Right renal cortex interstitium (tissue), 3 donors: ENCODE measurements around the gene GPANK1. TPM values are rescaled to one million over a fixed set of nuclear protein-coding genes. Genes with fewer than 3 reads are reported as not detected.

Experiments used
- DNase-seq, 3 donors: peaks; one replicate each; pipeline ENCODE4 v3.0.0-alpha.2; 2013; ENCODE audit warnings: low read depth in 3 of 3, low spot score in 2 of 3
- polyA plus RNA-seq, 3 donors: library from polyadenylated mRNA; unstranded; fragments of 120-200 nt; gene quantifications; one replicate each; pipeline ENCODE4 v1.2.1, GENCODE V29; 2013; ENCODE audit not compliant: insufficient read length in 3 of 3

Gene GPANK1
- polyA plus RNA-seq, 3 donors = 29.5 to 31.0 (median 30.8) TPM

DNA sequence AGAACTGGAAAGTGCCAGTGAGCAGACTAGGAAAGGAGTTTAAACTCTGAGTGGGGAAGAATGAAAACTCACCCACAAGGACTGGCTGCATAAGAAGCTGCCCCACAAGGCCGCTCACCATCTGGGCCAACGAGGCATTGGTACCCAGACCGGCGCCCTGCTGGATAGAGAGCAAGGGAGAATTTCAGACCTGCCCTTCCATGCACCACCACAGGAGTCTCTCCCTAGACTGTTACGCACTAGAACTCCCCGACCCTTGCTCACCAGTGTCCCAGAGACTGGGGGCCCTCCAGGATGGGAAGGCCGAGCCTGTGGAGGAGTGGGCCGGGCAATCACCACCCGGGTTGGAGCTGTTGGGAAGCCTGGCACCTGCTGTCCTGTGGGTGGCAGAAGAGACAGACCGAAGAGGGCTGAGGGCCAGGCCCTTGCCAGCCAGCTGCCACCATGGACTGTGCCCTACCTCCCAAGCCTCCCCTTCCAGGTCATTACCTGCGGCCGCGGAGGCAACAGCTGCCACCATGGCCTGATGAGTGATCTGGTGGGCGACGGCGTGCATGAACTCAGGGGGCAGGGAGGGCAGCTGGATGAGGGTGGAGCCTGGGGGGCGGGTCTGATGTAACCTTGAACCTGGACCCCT lies 20.9 kb downstream of the GPANK1 start:
- DNase-seq = no peak

DNA sequence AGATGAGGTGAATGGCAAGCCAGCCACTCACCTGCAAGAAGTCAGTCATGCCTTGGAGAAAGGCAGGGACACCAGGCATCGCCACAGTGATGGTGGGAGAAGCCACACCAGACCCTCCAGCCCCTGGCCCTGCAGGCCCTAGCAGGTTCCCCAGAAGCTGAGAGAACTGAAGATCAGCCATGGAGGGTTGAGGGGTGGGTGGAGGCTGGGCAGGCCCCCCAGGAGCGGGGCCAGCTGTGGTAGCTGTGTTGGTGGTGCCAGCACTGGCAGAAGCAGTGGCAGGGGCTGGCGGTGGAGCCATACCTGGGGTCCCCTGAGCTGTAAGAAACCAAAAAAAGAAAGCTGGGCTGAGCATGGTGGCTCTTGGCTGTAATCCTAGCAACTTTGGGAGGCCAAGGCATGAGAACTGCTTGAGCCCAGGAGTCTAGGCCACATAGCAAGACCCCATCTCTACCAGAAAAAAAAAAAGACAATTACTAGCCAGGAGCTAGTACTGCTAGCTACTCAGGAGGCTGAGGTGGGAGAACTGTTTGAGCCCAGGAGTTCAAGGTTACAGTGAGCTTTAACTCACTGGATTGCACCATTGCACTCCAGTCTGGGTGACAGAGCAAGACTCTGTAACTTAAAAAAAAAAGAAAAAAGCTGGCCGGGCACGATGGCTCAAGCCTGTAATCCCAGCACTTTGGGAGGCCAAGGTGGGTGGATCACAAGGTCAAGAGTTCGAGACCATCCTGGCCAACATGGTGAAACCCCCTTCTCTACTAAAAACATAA lies 21.8 kb downstream of the GPANK1 start:
- DNase-seq = no peak

DNA sequence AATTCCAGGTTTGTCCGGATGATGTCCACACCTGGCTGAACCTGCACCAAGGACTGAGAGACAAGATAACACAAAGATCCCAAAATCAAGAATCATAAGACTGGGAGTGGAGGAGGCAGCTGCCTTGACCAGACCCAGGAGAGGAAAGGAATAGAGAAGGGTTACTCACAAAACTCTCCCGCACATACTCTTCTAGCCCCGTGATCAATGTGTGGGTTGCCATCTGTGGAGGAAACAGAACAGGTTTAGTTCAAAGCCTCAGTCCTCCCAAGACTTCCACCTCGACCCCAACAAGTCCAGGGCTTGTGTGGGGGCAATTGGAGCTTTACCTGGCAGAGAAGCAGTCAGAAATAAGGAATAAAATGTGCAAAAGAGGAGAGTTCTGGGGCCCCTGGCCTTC lies 23.4 kb downstream of the GPANK1 start:
- DNase-seq = no peak

DNA sequence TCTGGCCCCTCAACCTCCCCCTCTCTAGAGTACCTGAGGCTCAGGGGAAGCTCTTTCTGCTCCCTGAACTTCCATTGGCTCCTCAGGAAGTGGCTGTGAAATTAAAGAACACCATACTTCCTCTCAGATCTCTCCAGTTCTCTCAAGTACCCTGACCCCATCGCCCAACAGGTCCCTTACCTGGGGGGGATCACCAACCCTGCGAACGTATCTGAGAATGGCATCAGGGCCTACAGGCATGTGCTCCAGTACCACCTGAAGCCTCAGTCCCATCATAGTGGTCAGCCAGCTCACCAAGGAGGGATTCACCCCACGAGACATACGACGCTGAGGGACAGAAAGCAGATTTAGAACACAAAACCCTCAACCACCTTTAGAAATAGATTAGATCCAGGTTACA lies 24.2 kb downstream of the GPANK1 start:
- no peak for DNase-seq

DNA sequence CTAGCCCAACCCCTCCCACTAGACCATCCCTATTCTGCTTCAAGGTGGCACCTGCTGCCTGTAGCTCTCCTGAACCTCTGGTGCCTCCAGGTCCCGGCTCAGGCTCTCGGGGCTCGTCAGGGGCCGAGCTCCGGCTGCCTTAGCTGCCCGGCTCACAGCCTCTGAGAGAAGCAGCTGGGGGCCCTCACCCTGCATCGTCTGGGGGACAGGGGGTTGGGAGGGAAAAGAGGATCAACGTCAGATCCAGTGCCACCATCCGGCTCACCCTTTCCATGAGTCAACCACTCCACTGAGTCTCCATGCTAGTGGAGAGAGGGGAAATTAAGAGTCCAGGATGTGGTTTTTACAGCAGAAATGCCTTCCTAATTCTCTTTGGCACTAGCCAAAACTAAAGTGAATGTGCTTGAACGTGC lies 25.3 kb downstream of the GPANK1 start:
- DNase-seq = no peak

- DNase-seq = no peak
These were observed 25.8 kb downstream of the GPANK1 start for GRCh38 chr6:31639043-31639442.

DNA sequence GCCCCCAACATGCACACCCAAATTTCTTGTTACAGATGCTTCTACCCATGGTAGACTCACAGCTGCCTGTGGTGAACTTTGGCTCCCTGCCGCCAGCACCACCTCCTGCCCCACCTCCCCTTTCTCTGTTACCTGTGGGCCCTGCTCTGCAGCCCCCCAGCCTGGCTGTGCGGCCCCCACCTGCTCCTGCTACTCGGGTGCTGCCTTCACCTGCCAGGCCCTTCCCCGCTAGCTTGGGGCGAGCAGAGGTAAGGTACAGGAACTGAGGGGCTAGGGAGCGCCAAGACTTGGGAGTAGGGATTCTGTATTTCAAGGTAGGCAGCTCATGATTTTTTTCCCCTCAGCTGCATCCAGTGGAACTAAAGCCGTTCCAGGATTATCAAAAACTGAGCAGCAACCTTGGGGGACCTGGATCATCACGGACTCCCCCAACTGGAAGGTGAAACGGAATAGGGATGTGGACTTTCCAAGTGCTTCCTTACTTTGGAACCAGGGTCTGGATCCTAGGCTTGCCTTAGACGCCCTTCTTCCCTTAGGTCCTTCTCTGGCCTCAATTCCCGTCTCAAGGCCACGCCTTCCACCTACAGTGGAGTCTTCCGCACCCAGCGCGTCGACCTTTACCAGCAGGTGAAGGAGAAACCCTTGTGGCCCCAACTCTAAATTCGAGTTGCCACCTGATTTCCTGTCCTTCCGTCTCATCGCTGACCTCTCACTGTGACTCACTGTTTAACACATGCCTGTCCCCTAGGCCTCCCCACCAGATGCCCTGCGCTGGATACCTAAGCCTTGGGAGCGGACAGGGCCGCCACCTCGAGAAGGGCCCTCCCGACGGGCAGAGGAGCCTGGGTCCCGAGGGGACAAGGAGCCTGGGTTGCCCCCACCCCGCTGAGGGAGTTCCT lies 27.9 kb downstream of the GPANK1 start:
- DNase-seq = no peak

DNA sequence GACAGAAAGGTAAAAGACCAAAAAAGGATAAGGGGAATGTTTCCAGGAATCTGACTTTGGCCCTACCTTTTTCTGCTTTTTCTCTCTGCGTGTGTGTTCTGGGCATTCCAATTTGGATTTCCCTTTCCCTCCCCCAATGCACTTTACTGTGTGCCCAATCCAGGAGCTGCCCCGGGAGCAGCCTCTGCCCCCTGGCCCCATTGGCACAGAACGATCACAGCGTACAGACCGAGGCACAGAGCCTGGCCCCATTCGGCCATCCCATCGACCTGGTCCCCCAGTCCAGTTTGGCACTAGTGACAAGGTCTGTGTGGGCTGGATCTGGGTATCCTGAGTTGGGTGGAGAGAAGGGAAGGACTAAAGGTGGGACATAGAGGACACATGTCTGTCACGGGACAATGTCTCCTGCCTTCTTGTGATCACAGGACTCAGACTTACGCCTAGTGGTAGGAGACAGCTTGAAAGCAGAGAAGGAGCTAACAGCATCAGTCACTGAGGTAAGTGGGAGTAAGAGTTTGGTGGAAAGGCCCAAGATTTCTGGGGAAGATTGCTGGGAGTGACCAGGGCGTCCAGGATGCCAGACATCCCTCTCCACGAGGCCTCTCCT lies 29.7 kb downstream of the GPANK1 start:
- no peak for DNase-seq

DNA sequence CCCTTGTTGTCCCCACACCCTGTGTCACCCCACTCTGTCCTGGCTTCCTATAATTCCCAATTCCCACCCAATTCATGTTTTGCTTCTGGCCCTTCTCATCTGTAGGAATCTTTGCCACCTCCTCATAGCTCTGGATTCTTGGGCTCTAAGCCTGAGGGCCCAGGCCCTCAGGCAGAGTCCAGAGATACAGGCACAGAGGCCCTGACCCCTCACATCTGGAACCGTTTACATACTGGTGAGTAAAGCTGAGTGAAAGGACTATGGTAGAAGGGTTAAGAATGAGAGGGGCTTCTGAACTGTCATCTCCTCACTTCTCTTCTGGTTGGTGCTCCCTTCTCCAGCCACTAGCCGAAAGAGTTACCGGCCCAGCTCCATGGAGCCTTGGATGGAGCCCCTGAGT lies 30.7 kb downstream of the GPANK1 start:
- no peak for DNase-seq

DNA sequence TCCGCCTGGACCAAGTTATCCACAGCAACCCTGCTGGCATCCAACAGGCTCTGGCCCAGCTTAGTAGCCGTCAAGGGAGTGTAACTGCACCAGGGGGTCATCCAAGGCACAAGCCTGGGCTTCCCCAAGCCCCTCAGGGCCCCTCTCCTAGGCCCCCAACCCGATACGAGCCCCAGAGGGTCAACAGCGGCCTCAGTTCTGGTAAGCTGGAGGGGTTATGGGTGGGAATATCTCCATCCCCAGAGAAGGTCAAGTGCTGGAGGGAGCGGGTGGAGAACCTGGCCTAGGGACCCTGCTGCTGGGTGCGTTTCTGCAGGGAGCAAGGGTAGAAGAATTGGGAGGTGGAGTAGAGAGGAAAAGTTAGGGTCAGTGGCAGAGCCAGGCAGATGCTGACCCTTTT lies 31.4 kb downstream of the GPANK1 start:
- DNase-seq = no peak

GRCh38 chr6:31632279-31632946 lies 32.4 kb downstream of the GPANK1 start:
- DNase-seq = no peak

DNA sequence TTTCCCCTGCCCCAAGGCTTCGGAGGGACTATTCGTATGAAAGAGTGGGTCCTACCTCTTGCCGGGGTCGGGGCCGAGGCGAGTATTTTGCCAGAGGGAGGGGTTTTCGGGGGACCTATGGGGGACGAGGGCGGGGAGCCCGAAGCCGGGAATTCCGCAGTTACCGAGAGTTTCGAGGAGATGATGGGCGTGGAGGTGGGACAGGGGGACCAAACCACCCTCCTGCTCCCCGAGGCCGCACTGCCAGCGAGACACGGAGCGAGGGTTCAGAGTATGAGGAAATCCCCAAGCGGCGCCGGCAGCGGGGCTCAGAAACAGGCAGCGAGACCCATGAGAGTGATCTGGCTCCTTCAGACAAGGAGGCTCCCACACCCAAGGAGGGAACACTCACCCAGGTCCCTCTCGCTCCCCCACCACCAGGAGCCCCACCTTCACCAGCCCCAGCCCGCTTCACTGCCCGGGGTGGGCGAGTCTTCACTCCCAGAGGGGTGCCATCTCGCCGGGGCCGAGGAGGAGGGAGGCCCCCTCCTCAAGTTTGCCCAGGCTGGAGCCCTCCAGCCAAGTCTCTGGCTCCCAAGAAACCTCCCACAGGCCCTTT lies 33.0 kb downstream of the GPANK1 start:
- no peak for DNase-seq

DNA sequence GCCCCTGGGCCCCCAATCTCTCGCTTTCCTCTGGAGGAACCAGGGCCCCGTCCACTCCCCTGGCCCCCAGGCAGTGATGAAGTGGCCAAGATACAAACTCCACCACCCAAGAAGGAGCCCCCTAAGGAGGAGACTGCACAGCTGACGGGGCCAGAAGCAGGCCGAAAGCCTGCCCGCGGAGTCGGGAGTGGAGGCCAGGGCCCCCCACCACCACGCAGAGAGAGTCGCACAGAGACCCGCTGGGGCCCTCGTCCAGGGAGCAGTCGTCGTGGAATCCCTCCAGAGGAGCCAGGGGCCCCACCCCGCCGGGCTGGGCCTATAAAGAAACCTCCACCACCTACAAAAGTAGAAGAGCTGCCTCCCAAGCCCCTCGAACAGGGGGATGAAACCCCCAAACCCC lies 33.6 kb downstream of the GPANK1 start:
- no peak for DNase-seq

- DNase-seq = no peak
These were observed 34.4 kb downstream of the GPANK1 start for GRCh38 chr6:31630177-31630934.

GRCh38 chr6:31629014-31629413 lies 35.8 kb downstream of the GPANK1 start:
- no peak for DNase-seq

DNA sequence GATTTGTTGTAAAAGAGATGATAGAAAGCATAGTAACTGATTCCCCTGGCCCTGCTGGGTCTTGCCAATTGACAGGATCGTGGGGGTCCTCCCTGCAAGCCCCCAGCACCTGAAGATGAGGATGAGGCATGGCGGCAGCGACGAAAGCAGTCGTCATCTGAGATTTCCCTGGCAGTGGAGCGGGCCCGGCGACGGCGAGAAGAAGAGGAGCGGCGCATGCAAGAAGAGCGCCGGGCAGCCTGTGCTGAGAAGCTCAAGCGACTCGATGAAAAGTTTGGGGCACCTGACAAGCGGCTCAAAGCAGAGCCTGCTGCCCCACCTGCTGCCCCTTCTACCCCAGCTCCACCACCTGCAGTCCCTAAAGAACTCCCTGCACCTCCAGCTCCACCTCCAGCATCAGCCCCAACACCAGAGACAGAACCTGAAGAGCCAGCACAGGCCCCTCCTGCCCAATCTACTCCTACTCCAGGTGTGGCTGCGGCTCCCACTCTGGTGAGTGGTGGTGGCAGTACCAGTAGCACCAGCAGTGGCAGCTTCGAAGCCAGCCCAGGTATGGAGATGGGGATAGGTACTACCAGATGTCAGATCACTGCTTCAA lies 37.0 kb downstream of the GPANK1 start:
- no peak for DNase-seq

DNA sequence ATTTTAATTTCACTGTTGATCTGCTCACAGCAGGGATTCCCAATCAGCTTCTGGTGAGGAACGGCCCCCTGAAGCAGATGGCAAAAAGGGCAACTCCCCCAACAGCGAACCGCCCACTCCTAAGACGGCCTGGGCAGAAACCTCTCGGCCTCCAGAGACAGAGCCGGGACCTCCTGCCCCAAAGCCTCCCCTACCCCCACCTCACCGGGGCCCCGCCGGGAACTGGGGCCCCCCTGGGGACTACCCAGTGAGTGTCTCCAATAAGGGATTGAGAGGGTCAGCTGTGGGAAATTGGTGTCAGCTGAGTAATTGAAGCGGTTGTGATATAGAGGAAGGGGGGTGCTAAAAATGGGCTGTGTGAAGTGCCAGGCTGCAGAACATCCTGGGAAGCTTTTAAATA lies 37.8 kb downstream of the GPANK1 start:
- DNase-seq = no peak

GRCh38 chr6:31624070-31624469 lies 40.7 kb downstream of the GPANK1 start:
- no peak for DNase-seq

DNA sequence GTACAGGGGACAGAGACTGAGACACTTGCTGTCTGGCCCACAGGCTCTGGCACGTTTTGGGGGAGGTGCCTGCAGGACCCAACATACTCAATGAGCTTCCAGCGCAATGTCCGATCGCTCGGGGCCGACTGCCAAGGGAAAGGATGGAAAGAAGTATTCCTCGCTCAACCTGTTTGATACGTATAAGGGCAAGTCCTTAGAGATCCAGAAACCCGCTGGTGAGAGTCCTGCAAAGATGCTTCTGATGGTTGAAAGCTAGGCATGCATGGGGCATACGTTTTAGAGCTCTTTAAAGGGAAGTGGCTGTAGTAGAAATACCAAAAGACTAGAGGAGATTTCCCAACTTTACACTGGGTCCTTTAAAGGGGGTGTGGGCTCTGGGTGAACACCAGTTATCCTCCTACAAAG lies 42.1 kb downstream of the GPANK1 start:
- no peak for DNase-seq
